MG63 (cell line): Measurements from ENCODE around the gene ZNF423. TPM values are rescaled to one million over a fixed set of nuclear protein-coding genes. Genes with fewer than 3 reads are reported as not detected.

Experiments
- DNase-seq: peaks from one replicate; pipeline ENCODE4 v3.0.0-alpha.2; 2020
- H3K27me3 ChIP-seq: fragments of 250-450 bp; sonication (Bioruptor Pico); 2 replicates; pipeline ENCODE4 v1.5.1; 2020; ENCODE audit warnings: mild to moderate bottlenecking, moderate library complexity
- H3K36me3 ChIP-seq: fragments of 250-450 bp; sonication (Bioruptor Pico); 2 replicates; pipeline ENCODE4 v1.5.1; 2020; ENCODE audit warnings: mild to moderate bottlenecking, moderate library complexity
- H3K4me3 ChIP-seq: fragments of 250-450 bp; sonication (Bioruptor Pico); 2 replicates; pipeline ENCODE4 v1.5.1; 2020; ENCODE audit warnings: mild to moderate bottlenecking, moderate library complexity
- H3K9me3 ChIP-seq: fragments of 250-450 bp; sonication (Bioruptor Pico); 2 replicates; pipeline ENCODE4 v1.5.1; 2020; ENCODE audit warnings: mild to moderate bottlenecking, moderate library complexity
- total RNA-seq: library from RNA; depleted of rRNA; stranded (reverse); fragments of >200 nt; shearing (Covaris generic); gene quantifications from 2 replicates; pipeline ENCODE4 v1.2.3, GENCODE V29; 2014; ENCODE audit warnings: low replicate concordance

ZNF423 gene
- total RNA-seq, 1 experiment from 2014 or later, result 0.07 TPM

GRCh38 chr16:49635009-49635350 is 220.9 kb downstream of the ZNF423 start:
- no peaks in the 10 kb centered on the region for H3K27me3 ChIP-seq
- no peaks in the 10 kb centered on the region for H3K36me3 ChIP-seq
- DNase-seq, result no peak
- H3K9me3 ChIP-seq, result no peaks in the 10 kb centered on the region
- H3K4me3 ChIP-seq, result no peak overlapping the region

GRCh38 chr16:49634235-49635008 is 221.5 kb downstream of the ZNF423 start:
- Histone ChIP-seq H3K9me3 (no peaks in the 10 kb centered on the region), H3K36me3 (no peaks in the 10 kb centered on the region), H3K4me3 (no peak overlapping the region), H3K27me3 (no peaks in the 10 kb centered on the region)
- no peak for DNase-seq

- H3K36me3 ChIP-seq, result no peaks in the 10 kb centered on the region
- DNase-seq, result no peak
Measured at GRCh38 chr16:49632795-49633184, 223.1 kb downstream of the ZNF423 start.

GRCh38 chr16:49632086-49632794 is 223.7 kb downstream of the ZNF423 start:
- H3K4me3 ChIP-seq, result no peak overlapping the region
- no peaks in the 10 kb centered on the region for H3K36me3 ChIP-seq
- no peak for DNase-seq
- no peaks in the 10 kb centered on the region for H3K9me3 ChIP-seq
- no peaks in the 10 kb centered on the region for H3K27me3 ChIP-seq

More at GRCh38 chr16:49632795-49633184, 223.1 kb downstream of the ZNF423 start:
- Histone ChIP-seq H3K4me3 (no peak overlapping the region), H3K9me3 (no peaks in the 10 kb centered on the region), H3K27me3 (no peaks in the 10 kb centered on the region)

GRCh38 chr16:49631187-49632041 is 224.5 kb downstream of the ZNF423 start:
- no peak overlapping the region for H3K4me3 ChIP-seq
- no peaks in the 10 kb centered on the region for H3K27me3 ChIP-seq
- DNase-seq, result peak; percentile 51
- H3K9me3 ChIP-seq, result no peaks in the 10 kb centered on the region
- no peaks in the 10 kb centered on the region for H3K36me3 ChIP-seq

GRCh38 chr16:49630783-49631182 is 225.1 kb downstream of the ZNF423 start:
- Histone ChIP-seq H3K36me3 (no peaks in the 10 kb centered on the region), H3K27me3 (no peaks in the 10 kb centered on the region), H3K9me3 (no peaks in the 10 kb centered on the region), H3K4me3 (no peak overlapping the region)
- DNase-seq, result no peak

- no peaks in the 10 kb centered on the region for H3K36me3 ChIP-seq
- DNase-seq, result no peak
- H3K4me3 ChIP-seq, result no peak overlapping the region
- no peaks in the 10 kb centered on the region for H3K27me3 ChIP-seq
- H3K9me3 ChIP-seq, result no peaks in the 10 kb centered on the region
Measured at GRCh38 chr16:49629851-49630250, 226.1 kb downstream of the ZNF423 start.

- DNase-seq, result no peak
- H3K4me3 ChIP-seq, result no peak overlapping the region
- no peaks in the 10 kb centered on the region for H3K9me3 ChIP-seq
- no peaks in the 10 kb centered on the region for H3K36me3 ChIP-seq
- no peaks in the 10 kb centered on the region for H3K27me3 ChIP-seq
Measured at GRCh38 chr16:49628148-49628547, 227.8 kb downstream of the ZNF423 start.

- Histone ChIP-seq H3K36me3 (no peaks in the 10 kb centered on the region), H3K27me3 (no peaks in the 10 kb centered on the region), H3K9me3 (no peaks in the 10 kb centered on the region), H3K4me3 (no peak overlapping the region)
- no peak for DNase-seq
Measured at GRCh38 chr16:49625311-49626065, 230.4 kb downstream of the ZNF423 start.

- Histone ChIP-seq H3K36me3 (no peaks in the 10 kb centered on the region), H3K27me3 (no peaks in the 10 kb centered on the region), H3K9me3 (no peaks in the 10 kb centered on the region), H3K4me3 (no peak overlapping the region)
- DNase-seq, result no peak
Measured at GRCh38 chr16:49623501-49624266, 232.2 kb downstream of the ZNF423 start.

- Histone ChIP-seq H3K36me3 (no peaks in the 10 kb centered on the region), H3K4me3 (no peak overlapping the region), H3K9me3 (no peaks in the 10 kb centered on the region), H3K27me3 (no peaks in the 10 kb centered on the region)
- no peak for DNase-seq
Measured at GRCh38 chr16:49622421-49623402, 233.2 kb downstream of the ZNF423 start.

GRCh38 chr16:49622084-49622390 is 233.9 kb downstream of the ZNF423 start:
- Histone ChIP-seq H3K27me3 (no peaks in the 10 kb centered on the region), H3K4me3 (no peak overlapping the region), H3K9me3 (no peaks in the 10 kb centered on the region), H3K36me3 (no peaks in the 10 kb centered on the region)
- no peak for DNase-seq

- no peak for DNase-seq
- H3K9me3 ChIP-seq, result no peaks in the 10 kb centered on the region
- no peaks in the 10 kb centered on the region for H3K27me3 ChIP-seq
- no peaks in the 10 kb centered on the region for H3K36me3 ChIP-seq
- no peak overlapping the region for H3K4me3 ChIP-seq
Measured at GRCh38 chr16:49621241-49622083, 234.4 kb downstream of the ZNF423 start.

GRCh38 chr16:49620869-49621240 is 235.1 kb downstream of the ZNF423 start:
- no peaks in the 10 kb centered on the region for H3K36me3 ChIP-seq
- H3K27me3 ChIP-seq, result no peaks in the 10 kb centered on the region
- H3K9me3 ChIP-seq, result no peaks in the 10 kb centered on the region
- no peak overlapping the region for H3K4me3 ChIP-seq
- DNase-seq, result no peak
